Measurements from ENCODE around the gene HPN. TPM values are rescaled to one million over a fixed set of nuclear protein-coding genes. Genes with fewer than 3 reads are reported as not detected.

Gene HPN
- total RNA-seq, 2 experiments from 2014 or later: not detected

GRCh38 chr19:35037716-35038622, 3.6 kb upstream of the HPN start:
- H3K27ac ChIP-seq (ENCODE audit: low read depth in 1 of 2, low read length in 2 of 2): no peak overlapping the region
- ATAC-seq (ENCODE audit: poor library complexity): no peak
- H3K4me3 Mint-ChIP-seq: no peak overlapping the region

GRCh38 chr19:35038623-35039512, 2.7 kb upstream of the HPN start:
- Mint-ChIP-seq H3K4me1 (ENCODE audit: low read depth) (peaks cover 34% of the 10 kb centered on the region), H3K27ac (no peak overlapping the region), H3K27me3 (peaks cover 7% of the 10 kb centered on the region), H3K4me3 (peak overlapping the region; percentile 48), H3K36me3 (ENCODE audit: low read depth) (no peaks in the 10 kb centered on the region), H3K9me3 (no peaks in the 10 kb centered on the region)
- peak; percentile 28 for ATAC-seq (ENCODE audit: poor library complexity)
- Histone ChIP-seq H3K36me3 (ENCODE audit: insufficient read depth, low read length) (no peaks in the 10 kb centered on the region), H3K4me1 (ENCODE audit: insufficient read depth, low read length) (peaks cover 33% of the 10 kb centered on the region), H3K4me3 (ENCODE audit: low read length) (no peak overlapping the region), H3K27ac (ENCODE audit: low read depth in 1 of 2, low read length in 2 of 2) (no peak overlapping the region), H3K9me3 (ENCODE audit: control insufficient read depth in 1 of 2, insufficient read depth in 1 of 2, low read length in 2 of 2) (no peaks in the 10 kb centered on the region), H3K27me3 (ENCODE audit: control insufficient read depth in 1 of 2, insufficient read depth in 2 of 2, low read length in 2 of 2) (no peaks in the 10 kb centered on the region)
- no peak for DNase-seq
- TF ChIP-seq CTCF (IDR thresholded peaks at IDR 0.05): no peak
- CTCF ChIA-PET: interaction anchor here (1.0 kb wide), 1 partner anchor 386 kb away, joined by 5 read pairs; no protein-coding TSS in a partner anchor
- POLR2A ChIA-PET: interaction anchor here (1.6 kb wide), 1 partner anchor 25 kb away, joined by 7 read pairs; no protein-coding TSS in a partner anchor
- intact Hi-C loops (cut with DNase I, micrococcal nuclease): no loop called here

More at GRCh38 chr19:35037716-35038622, 3.6 kb upstream of the HPN start:
- Histone ChIP-seq H3K27me3 (ENCODE audit: control insufficient read depth in 1 of 2, insufficient read depth in 2 of 2, low read length in 2 of 2) (no peaks in the 10 kb centered on the region), H3K4me3 (ENCODE audit: low read length) (no peak overlapping the region), H3K36me3 (ENCODE audit: insufficient read depth, low read length) (no peaks in the 10 kb centered on the region), H3K9me3 (ENCODE audit: control insufficient read depth in 1 of 2, insufficient read depth in 1 of 2, low read length in 2 of 2) (no peaks in the 10 kb centered on the region), H3K4me1 (ENCODE audit: insufficient read depth, low read length) (peaks cover 33% of the 10 kb centered on the region)
- DNase-seq: no peak
- H3K9me3 Mint-ChIP-seq: no peaks in the 10 kb centered on the region
- no peaks in the 10 kb centered on the region for H3K36me3 Mint-ChIP-seq (ENCODE audit: low read depth)
- ChIA-PET POLR2A (interaction anchor here (1.6 kb wide), 1 partner anchor 24 kb away, joined by 7 read pairs; no protein-coding TSS in a partner anchor), CTCF (interaction anchor here (1.0 kb wide), 1 partner anchor 387 kb away, joined by 5 read pairs; no protein-coding TSS in a partner anchor)
- H3K4me1 Mint-ChIP-seq (ENCODE audit: low read depth): peaks cover 31% of the 10 kb centered on the region
- no peak overlapping the region for H3K27ac Mint-ChIP-seq
- intact Hi-C loops (cut with DNase I, micrococcal nuclease): no loop called here
- peaks cover 14% of the 10 kb centered on the region for H3K27me3 Mint-ChIP-seq
- TF ChIP-seq CTCF (IDR thresholded peaks at IDR 0.05): no peak
